ENCODE results near the gene MPP4.
A peak's percentile ranks its signal among the peaks of the same experiment; 100 is the strongest.
"Not testable (repeated sequence)": the region's sequence is repeated elsewhere in the genome, so short reads cannot be mapped to it uniquely, and the experiment has no call there.

Gene MPP4

DNA sequence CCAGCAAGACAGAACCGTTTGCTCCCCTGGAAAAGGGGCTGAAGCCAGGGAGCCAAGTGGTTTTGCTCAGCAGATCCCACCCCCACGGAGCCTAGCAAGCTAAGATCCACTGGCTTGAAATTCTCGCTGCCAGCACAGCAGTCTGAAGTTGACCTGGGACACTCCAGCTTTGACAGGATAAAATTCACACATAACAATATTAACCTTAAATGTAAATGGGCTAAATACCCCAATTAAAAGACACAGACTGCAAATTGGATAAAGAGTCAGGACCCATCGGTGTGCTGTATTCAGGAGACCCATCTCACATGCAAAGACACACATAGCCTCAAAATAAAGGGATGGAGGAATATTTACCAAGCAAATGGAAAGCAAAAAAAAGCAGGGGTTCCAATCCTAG, 27.2 kb downstream of the MPP4 start:
- not testable (repeated sequence) for DNase-seq

DNA sequence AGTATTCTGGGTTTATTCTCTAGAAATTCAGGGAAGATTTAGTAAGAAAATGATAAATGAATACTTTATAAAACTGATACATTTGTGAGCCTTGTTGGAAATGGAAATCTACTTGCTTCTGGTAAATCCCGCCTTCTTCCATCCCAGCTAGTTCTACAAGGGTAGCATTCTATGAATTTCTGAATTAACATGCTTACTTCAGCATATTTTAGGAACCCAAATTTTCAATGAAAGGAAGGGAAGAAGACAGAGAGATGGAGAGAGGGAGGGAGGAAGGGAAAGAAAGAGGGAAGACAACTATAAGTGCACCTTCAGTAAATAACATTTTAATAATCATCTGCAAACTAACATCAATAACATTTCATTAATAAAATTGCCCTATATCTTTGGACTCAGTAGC, 28.6 kb downstream of the MPP4 start:
- no peak for DNase-seq

DNA sequence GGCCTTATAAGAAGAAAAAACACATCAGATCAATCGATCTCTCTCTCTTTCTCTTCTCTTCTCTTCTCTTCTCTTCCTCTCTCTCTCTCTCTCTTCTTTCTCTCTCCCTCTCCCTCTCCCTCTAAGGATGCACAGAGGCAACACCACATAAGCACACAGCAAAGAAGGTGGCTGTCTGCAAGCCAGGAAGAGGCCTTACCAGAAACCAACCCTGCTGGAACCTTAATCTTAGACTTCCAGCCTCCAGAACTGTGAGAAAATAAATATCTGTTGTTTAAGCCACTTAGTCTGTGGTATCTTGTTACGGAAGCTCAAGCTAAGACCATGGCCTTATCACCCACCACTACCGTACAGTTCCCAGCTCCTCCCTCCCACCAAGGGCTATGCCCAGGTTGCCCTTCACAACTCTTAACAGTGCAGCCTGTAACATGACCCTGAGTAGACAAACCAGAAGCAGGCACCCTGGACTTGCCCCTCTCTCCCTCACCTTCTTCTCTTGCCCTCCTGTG, 30.0 kb downstream of the MPP4 start:
- DNase-seq = peak; percentile 16

GRCh38 chr2:201664334-201664733, 34.1 kb downstream of the MPP4 start:
- DNase-seq = no peak

DNA sequence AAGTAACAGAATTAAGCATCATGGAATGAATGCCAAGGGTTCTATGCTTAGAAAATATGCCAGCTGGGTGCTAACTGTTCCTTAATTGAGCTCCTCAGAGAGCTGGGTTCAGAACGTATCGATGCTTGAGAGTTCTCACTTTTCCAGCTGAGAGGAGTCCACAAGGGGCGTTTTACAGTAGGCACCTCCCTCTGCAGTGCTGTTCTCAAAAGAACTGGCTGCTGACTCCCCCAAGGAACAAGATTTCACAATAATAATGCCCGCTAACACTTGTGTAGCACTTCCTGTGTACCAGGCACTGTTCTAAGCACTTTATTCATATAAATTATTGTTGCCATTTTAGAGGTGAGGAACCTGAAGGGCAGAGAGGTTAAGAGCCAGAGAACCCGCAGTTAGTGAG, 37.1 kb downstream of the MPP4 start:
- DNase-seq = no peak

GRCh38 chr2:201660293-201660895, 38.0 kb downstream of the MPP4 start:
- DNase-seq = no peak

DNA sequence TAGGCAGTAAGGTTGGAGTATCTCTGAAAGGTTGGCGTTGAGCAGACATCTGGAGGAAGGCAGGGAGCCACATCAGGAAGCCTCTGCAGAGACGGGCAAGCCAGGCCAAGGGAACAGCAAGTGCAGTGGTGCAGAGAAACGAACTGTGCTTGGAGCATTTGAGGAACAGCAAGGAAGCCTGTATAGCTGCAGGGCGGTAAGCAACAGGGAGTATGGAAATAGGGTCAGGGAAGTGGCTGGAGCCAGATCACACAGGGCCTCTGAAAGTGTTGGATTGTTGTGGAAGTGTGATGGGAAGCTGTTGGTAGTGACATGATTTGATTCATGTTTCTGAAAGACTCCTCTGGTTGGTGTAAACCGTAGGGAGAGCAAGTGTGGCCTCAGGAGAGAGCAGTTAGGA, 41.7 kb downstream of the MPP4 start:
- DNase-seq = no peak

DNA sequence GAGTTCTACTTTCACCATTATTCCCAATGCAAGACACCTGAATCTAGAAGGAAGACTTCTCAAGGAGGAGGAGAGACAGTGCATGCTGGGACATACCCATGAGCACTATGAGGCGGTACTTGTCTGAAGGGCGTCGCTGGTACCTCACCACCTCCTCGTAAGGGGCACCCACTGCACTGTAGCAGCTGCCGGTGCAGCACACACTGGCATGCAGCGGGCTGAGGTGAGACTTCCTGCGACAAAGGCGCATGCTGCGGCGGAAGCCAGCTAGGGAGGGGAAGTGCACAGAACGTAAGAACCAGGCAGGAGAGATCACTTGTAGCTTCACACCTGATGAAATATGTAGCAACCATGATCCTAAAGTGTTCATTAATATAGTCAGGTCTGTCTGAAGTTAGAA, 42.3 kb downstream of the MPP4 start:
- no peak for DNase-seq

DNA sequence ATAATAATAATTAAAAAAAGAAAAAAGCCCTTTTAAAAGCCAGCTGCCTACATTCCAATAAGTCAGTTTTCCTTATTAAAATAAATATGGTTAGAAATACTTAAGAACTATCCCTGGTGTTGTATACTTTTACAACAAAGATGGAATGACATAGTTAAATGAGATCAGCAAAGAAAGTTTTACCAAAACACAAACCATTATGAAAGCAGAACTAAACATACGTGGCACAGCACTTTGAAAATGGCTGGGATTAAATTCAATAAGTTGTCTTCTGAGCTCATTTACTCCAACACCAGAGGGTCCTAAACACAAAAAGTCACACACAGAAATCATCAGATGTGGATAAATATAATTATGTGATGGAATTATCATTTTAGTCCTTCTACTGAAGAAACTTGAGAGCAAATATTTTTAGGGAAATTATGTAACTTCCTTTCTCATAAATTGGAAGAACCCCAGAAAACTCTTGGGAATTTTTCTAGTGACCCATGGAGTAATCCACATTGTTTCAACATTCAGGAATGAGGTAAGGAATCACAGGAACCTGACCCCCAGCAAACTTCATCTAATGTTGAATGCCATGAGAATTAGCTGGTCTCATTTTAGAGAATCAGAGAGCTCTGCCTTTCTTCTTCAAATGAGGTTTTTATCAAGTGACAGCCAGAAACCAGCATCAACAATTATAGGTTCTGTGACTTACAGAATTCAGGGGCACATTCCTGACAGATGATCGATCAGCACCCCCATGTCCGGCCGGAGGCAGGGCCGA, 43.6 kb downstream of the MPP4 start:
- DNase-seq = no peak

GRCh38 chr2:201653221-201653620, 45.2 kb downstream of the MPP4 start:
- no peak for DNase-seq

DNA sequence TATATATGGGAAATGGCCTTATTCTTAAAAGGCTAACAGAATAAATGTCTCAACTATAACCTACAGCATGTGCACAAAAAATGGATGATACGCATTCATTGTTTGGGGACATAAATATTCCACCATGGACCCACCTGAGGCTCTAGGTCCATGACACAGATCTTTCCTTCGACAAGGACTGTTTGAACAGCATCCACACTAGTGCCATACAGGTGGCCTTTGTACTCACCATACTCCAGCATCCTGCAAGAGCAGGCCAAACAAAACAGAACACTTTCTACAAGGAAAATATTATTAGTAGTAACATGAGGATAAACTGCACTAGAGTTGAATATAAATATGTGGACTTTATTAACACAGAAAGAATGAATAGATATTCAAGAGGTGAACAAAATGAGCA, 49.0 kb downstream of the MPP4 start:
- no peak for DNase-seq

GRCh38 chr2:201647431-201647830, 51.0 kb downstream of the MPP4 start:
- no peak for DNase-seq

DNA sequence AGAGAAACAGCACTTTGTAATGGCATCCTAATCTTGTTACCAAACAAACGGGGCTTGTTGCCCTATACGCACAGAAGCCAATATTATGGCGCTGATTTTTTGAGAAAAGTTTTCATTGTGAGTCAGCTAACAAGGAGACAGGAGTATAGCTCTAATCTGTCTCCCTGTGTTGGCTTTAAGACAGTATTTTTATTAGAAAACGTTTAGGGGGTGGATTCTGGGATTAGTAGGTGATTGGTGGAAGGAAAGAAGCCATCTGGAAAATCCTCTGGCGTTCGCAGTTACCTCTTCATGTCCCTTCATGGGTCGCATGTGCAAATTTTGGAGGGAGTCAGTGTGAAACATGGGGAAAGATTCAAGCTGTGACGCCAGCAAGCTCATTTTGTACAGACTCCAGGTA, 54.4 kb downstream of the MPP4 start:
- DNase-seq = no peak

DNA sequence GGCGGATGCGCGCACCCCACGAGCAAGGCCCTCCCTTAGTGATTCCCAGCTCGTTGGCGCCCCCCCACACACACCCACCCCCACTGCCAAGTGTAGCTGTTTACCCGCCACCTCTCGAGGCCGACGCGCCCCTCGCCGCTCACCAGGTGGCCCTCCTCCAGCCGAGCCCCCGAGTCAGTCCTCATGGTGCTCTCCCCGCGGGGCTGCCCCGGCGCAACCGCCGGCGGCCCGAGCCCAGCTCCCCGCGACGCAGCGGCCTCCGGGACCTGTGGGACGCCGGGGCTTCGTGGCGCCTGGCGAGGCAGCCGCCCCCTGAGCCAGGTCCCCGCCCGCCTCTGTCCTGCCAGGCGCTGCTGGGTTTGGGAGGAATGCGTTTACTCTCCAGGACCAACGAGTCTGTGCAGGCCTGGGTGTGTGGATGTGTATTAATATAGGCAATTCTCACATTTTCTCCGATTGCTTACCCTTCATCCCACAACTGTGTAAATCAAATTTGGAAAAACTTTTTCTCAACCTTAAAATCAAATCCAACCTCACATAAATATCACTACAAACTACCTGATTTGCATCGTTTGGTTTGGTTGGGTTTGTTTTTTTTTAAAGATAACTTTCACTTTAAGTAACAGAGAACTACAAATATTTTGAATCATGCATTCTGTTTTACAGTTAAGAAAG, 55.1 kb downstream of the MPP4 start, which contains the start of gene TMEM237:
TMEM237 (minus strand) TSS at position 288 of the 675 bp plus-strand sequence; CDS start at position 185, 103 bp downstream.
- no peak for DNase-seq

- DNase-seq = peak; percentile 68
These were observed 55.7 kb downstream of the MPP4 start for GRCh38 chr2:201642579-201643215.

DNA sequence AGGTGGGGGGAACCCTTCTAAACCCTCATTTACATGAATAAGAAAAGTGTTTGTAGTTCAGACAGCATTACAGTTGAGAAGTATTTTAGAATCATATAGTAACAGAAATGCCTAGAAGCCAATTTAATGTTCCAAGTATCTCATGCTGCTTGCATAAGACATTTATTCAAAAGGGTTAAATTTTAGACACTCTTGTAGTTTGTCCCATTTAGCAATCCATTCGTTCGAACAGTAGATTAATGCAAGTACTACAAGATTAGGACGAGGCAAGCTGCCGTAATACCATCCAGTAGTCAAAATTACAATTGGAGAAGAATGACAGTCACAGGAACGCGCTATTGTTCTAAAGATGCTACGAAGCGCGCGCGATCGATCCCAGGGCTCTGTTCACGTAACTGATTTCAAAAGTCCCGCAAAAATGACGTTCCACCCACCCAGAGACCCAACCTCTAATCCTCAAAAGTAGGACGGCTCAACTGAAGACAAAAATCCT, 56.3 kb downstream of the MPP4 start:
- peak; percentile 68 for DNase-seq

- no peak for DNase-seq
These were observed 59.2 kb downstream of the MPP4 start for GRCh38 chr2:201639205-201639604.

GRCh38 chr2:201638326-201638725, 60.1 kb downstream of the MPP4 start:
- no peak for DNase-seq

DNA sequence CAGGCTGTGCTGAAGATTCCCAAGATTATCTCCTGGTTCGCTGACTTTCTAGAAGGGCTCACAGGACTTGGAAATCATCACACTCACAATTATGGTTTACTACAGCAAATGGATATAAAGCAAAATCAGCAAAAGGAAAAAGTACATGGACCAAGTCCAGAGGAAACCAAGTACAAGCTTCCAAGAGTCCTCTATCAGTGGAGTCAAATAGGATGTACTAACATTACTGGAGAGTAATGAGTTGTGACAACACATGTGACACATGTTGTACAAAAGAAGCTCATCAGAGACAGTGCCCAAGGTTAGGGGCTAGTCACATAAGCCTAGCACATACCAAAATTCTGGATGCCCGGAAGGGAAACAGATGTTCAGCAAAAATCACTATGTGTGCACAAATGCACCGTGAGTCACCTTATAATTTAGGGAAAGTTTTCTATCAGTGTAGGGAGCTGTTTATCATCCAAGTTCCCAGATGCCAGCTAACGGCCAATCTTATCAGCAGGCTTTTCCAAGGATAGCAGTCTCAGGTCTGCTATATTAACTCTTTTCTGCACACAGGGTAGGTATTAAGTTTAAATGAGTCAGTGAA, 64.7 kb downstream of the MPP4 start:
- DNase-seq = no peak

DNA sequence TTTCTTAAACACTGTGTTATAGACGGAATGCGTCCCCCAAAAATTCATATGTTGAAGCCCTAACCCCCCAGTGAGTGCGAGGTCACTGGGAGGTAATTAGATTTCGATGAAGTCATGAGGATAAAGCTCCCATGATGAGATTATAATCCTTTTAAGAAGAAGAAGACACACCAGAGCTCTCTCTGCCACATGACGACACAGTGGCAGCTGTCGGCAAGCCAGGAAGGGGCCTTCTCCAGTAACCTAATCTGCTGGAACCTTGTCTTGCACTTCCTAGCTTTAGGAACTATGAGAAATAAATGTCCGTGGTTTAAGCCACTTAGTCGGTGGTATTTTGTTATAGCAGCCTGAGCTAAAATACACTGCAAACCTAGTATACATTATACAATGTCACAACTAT, 67.4 kb downstream of the MPP4 start:
- DNase-seq = no peak

GRCh38 chr2:201630577-201630976, 67.9 kb downstream of the MPP4 start:
- no peak for DNase-seq

GRCh38 chr2:201628545-201628944, 69.9 kb downstream of the MPP4 start:
- DNase-seq = no peak
